ENCODE results near the gene LSM3. TPM values are rescaled to one million over a fixed set of nuclear protein-coding genes. Genes with fewer than 3 reads are reported as not detected.

The LSM3 gene
- total RNA-seq, 6 experiments from 2014 or later, result 15.5 to 21.1 (median 18.7) TPM

DNA sequence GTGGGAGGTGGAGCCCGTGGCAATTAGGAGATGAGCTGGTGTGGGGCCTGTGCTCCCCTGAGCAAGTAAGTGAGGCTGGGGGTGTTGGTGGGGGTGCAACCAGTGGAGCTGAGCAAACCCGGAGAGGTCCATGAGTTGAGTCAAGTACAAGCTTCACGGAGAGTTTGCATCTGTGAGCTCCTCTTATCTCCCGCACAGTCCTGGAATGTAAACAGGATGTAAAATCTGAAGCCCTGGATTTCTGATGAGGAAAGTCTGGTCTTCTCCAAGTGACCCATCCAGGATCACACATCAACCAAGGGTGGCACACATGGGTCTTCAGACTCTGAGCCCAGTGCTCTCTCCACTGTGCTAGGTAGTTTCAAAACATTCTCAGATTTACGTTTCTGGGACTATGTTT, 67.8 kb downstream of the LSM3 start:
- H3K9me3 Mint-ChIP-seq, result no peaks in the 10 kb centered on the region
- no peak for DNase-seq
- peaks cover 37% of the 10 kb centered on the region for H3K4me1 Mint-ChIP-seq (ENCODE audit: low read depth)
- no peak overlapping the region for H3K27ac Mint-ChIP-seq
- H3K36me3 Mint-ChIP-seq (ENCODE audit: low read depth), result peaks cover 4% of the 10 kb centered on the region; the same call in 1 of the 2 replicates
- no peak overlapping the region for H3K4me3 Mint-ChIP-seq
- H3K27me3 Mint-ChIP-seq (ENCODE audit: insufficient read depth), result peaks cover 9% of the 10 kb centered on the region
- TF ChIP-seq, protein P1, sequence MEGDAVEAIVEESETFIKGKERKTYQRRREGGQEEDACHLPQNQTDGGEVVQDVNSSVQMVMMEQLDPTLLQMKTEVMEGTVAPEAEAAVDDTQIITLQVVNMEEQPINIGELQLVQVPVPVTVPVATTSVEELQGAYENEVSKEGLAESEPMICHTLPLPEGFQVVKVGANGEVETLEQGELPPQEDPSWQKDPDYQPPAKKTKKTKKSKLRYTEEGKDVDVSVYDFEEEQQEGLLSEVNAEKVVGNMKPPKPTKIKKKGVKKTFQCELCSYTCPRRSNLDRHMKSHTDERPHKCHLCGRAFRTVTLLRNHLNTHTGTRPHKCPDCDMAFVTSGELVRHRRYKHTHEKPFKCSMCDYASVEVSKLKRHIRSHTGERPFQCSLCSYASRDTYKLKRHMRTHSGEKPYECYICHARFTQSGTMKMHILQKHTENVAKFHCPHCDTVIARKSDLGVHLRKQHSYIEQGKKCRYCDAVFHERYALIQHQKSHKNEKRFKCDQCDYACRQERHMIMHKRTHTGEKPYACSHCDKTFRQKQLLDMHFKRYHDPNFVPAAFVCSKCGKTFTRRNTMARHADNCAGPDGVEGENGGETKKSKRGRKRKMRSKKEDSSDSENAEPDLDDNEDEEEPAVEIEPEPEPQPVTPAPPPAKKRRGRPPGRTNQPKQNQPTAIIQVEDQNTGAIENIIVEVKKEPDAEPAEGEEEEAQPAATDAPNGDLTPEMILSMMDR (IDR thresholded peaks at IDR 0.05), result no peak

DNA sequence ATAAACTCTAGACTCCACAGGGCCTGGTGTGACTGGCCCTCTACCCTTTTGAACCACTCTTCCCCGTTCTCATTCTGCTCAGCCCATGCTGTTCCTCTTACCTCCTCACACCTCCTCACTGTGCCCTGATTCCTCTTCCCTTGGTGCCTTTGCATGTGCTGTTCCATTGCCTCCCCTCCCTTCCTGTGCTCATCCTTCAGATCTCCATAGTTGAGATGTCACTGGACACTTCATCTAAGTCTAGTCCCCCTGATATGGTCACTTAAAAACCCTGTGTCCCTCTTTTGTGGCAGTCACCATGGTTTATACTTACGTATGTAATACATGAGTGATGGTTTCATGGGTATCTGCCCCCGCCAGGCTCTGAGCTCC, 69.8 kb downstream of the LSM3 start:
- TF ChIP-seq, protein P1 (IDR thresholded peaks at IDR 0.05), result no peak

GRCh38 chr3:14248849-14249523, 70.4 kb downstream of the LSM3 start:
- Mint-ChIP-seq H3K36me3 (ENCODE audit: low read depth) (peaks cover 4% of the 10 kb centered on the region; the same call in 1 of the 2 replicates), H3K9me3 (no peaks in the 10 kb centered on the region), H3K4me3 (no peak overlapping the region), H3K27me3 (ENCODE audit: insufficient read depth) (peaks cover 6% of the 10 kb centered on the region), H3K4me1 (ENCODE audit: low read depth) (peaks cover 58% of the 10 kb centered on the region), H3K27ac (peak overlapping the region; percentile 12; the same call in 1 of the 2 replicates)
- TF ChIP-seq, protein P1 (IDR thresholded peaks at IDR 0.05), result no peak
- peak; percentile 55 for DNase-seq

More for the DNA sequence above, 69.8 kb downstream of the LSM3 start:
- H3K27ac Mint-ChIP-seq, result peak overlapping the region; percentile 12; the same call in 1 of the 2 replicates
- DNase-seq, result no peak
- H3K9me3 Mint-ChIP-seq, result no peaks in the 10 kb centered on the region
- H3K4me1 Mint-ChIP-seq (ENCODE audit: low read depth), result peaks cover 53% of the 10 kb centered on the region
- H3K36me3 Mint-ChIP-seq (ENCODE audit: low read depth), result peaks cover 4% of the 10 kb centered on the region; the same call in 1 of the 2 replicates
- no peak overlapping the region for H3K4me3 Mint-ChIP-seq
- peaks cover 6% of the 10 kb centered on the region for H3K27me3 Mint-ChIP-seq (ENCODE audit: insufficient read depth)

Other genes starting within 250 kb of the LSM3 start
- gene CHCHD4, start 53.9 kb upstream of the LSM3 start, total RNA-seq (2021; fragmentation: NEBNext Ultra II Directional; extraction: Animal tissue kit (Norgen Biotek cat#: 25700)), result 10 to 100 TPM in 3 of 6 experiments, 1 to 10 TPM in 3; 9.4 to 12.0 (median 10.1) TPM
- 10 to 100 TPM; 73.3 to 90.8 (median 80.7) TPM for gene TMEM43, start 53.8 kb upstream of the LSM3 start, total RNA-seq (2021; fragmentation: NEBNext Ultra II Directional; extraction: Animal tissue kit (Norgen Biotek cat#: 25700))
- 10 to 100 TPM; 38.7 to 40.3 (median 39.5) TPM for gene XPC, start 216 bp upstream of the LSM3 start, total RNA-seq (2021; fragmentation: NEBNext Ultra II Directional; extraction: Animal tissue kit (Norgen Biotek cat#: 25700))
- 10 to 100 TPM; 22.5 to 33.0 (median 28.6) TPM for gene SLC6A6, start 223.8 kb downstream of the LSM3 start, total RNA-seq (2021; fragmentation: NEBNext Ultra II Directional; extraction: Animal tissue kit (Norgen Biotek cat#: 25700))

All from HFFc6 (cell line).